ENCODE results near the gene ZNF560.

- TF ChIP-seq CTCF (conservative IDR thresholded peaks at IDR 0.05 in 1 of 2, IDR thresholded peaks at IDR 0.05 in 1 of 2; ENCODE audit: extremely low read depth in 1 of 2, insufficient read depth in 1 of 2, low read depth in 1 of 2, low read length in 2 of 2) (no peak), EZH2 (IDR thresholded peaks at IDR 0.05; ENCODE audit: borderline replicate concordance, low read length) (no peak)
Observed at GRCh38 chr19:9427941-9428340, 70.5 kb downstream of the ZNF560 start.

All from mammary epithelial cell (primary cell).